SK-N-MC (cell line): ENCODE results near the gene TAS1R3.

ENCODE experiments used
- EZH2 ChIP-seq: fragments of 200-600 bp; sonication (generic); IDR thresholded peaks from one replicate; pipeline ENCODE4 v1.6.1; 2017; ENCODE audit warnings: antibody characterized with exemption
- POLR2AphosphoS5 ChIP-seq: IDR thresholded peaks from 2 replicates; pipeline ENCODE4 v1.6.1; 2012; ENCODE audit warnings: mild to moderate bottlenecking, low read depth, low read length, borderline replicate concordance

- TF ChIP-seq EZH2 (no peak), POLR2AphosphoS5 (peak; percentile 3; the same call in 1 of the 2 replicates)
Measured at GRCh38 chr1:1312450-1313314, 18.4 kb upstream of the TAS1R3 start.
